Ascending aorta (tissue), 2 donors: Measurements from ENCODE around the gene CDKL1. TPM values are rescaled to one million over a fixed set of nuclear protein-coding genes. Genes with fewer than 3 reads are reported as not detected.
A peak's percentile ranks its signal among the peaks of the same experiment; 100 is the strongest.

Experiments
- DNase-seq, 2 donors: peaks; one replicate each; pipeline ENCODE4 v3.0.0-alpha.2; 2019; ENCODE audit warnings: low spot score in 2 of 2
- H3K27ac ChIP-seq, 2 donors: fragments of 200-600 bp; sonication (generic); one replicate each; pipeline ENCODE4 v1.5.1; 2016 to 2017; ENCODE audit warnings: mild to moderate bottlenecking in 1 of 2
- H3K27me3 ChIP-seq: fragments of 200-600 bp; sonication (generic); one replicate; pipeline ENCODE4 v1.5.1; 2017
- H3K36me3 ChIP-seq, 2 donors: fragments of 200-600 bp; sonication (generic); one replicate each; pipeline ENCODE4 v1.5.1; 2016
- H3K4me1 ChIP-seq, 2 donors: fragments of 200-600 bp; sonication (generic); one replicate each; pipeline ENCODE4 v1.5.1; 2016 to 2017; ENCODE audit warnings: mild to moderate bottlenecking in 1 of 2
- H3K4me3 ChIP-seq, 2 donors: fragments of 200-600 bp; sonication (generic); one replicate each; pipeline ENCODE4 v1.5.1; 2016 to 2017; ENCODE audit warnings: mild to moderate bottlenecking in 1 of 2
- H3K9me3 ChIP-seq, 2 donors: fragments of 200-600 bp; sonication (generic); one replicate each; pipeline ENCODE4 v1.5.1; 2016
- CTCF ChIP-seq, 3 experiments: fragments of 200-600 bp in 2 of 3; fragments of 450-650 bp in 1 of 3; sonication (generic) in 2 of 3; IDR thresholded peaks; one replicate each; pipeline ENCODE4 v1.5.1; 2016 to 2019; ENCODE audit warnings: antibody characterized with exemption in 3 of 3, mild to moderate bottlenecking in 1 of 3, moderate library complexity in 1 of 3
- intact Hi-C: fragments of 100-400 bp; cut with DNase I; formaldehyde crosslinking; loops from one replicate; pipeline ENCODE4 v1.15.1; 2023
- total RNA-seq: library from RNA; depleted of rRNA; stranded (reverse); fragments of >200 nt; gene quantifications from one replicate; pipeline ENCODE4 v1.1.0, GENCODE V29; 2016

The CDKL1 gene
- total RNA-seq, 1 donor from 2014 or later = 0.85 TPM

- Histone ChIP-seq H3K36me3 (no peaks in the 10 kb centered on the region), H3K4me3 (peak overlapping the region; percentile 82 to 83), H3K27ac (peak overlapping the region; percentile 50 to 69), H3K27me3 (no peaks in the 10 kb centered on the region), H3K4me1 (peaks cover 0 to 14% of the 10 kb centered on the region in 2 donors), H3K9me3 (no peaks in the 10 kb centered on the region)
- no peak for TF ChIP-seq CTCF (IDR thresholded peaks at IDR 0.05)
- DNase-seq = peak in 1 of 2 donors; percentile 64
- intact Hi-C loops = loop anchor here (2.0 kb wide), 1 partner anchor 77 kb away; no protein-coding TSS in a partner anchor
Observed at GRCh38 chr14:50397390-50398188, 908 bp upstream of the CDKL1 start.

- Histone ChIP-seq H3K36me3 (no peaks in the 10 kb centered on the region), H3K4me3 (peak overlapping the region; percentile 82 to 83), H3K27me3 (no peaks in the 10 kb centered on the region), H3K4me1 (peaks cover 0 to 14% of the 10 kb centered on the region in 2 donors), H3K27ac (no peak overlapping the region), H3K9me3 (no peaks in the 10 kb centered on the region)
- TF ChIP-seq CTCF (IDR thresholded peaks at IDR 0.05) = no peak
- no peak for DNase-seq
- intact Hi-C loops = no loop called here
Observed at GRCh38 chr14:50395448-50395847, 1.2 kb downstream of the CDKL1 start.

GRCh38 chr14:50394713-50395112 lies 2.0 kb downstream of the CDKL1 start:
- intact Hi-C loops = no loop called here
- Histone ChIP-seq H3K4me3 (no peak overlapping the region), H3K4me1 (peaks cover 0 to 10% of the 10 kb centered on the region in 2 donors), H3K9me3 (no peaks in the 10 kb centered on the region), H3K36me3 (no peaks in the 10 kb centered on the region), H3K27ac (no peak overlapping the region), H3K27me3 (no peaks in the 10 kb centered on the region)
- no peak for TF ChIP-seq CTCF (IDR thresholded peaks at IDR 0.05)
- no peak for DNase-seq

- no peak for DNase-seq
- TF ChIP-seq CTCF (IDR thresholded peaks at IDR 0.05) = no peak
- Histone ChIP-seq H3K4me3 (no peak overlapping the region), H3K9me3 (no peaks in the 10 kb centered on the region), H3K36me3 (no peaks in the 10 kb centered on the region), H3K4me1 (no peaks in the 10 kb centered on the region), H3K27me3 (no peaks in the 10 kb centered on the region), H3K27ac (no peak overlapping the region)
- intact Hi-C loops = no loop called here
Observed at GRCh38 chr14:50389668-50390441, 6.8 kb downstream of the CDKL1 start.

GRCh38 chr14:50388256-50388931 lies 8.3 kb downstream of the CDKL1 start:
- Histone ChIP-seq H3K4me1 (no peaks in the 10 kb centered on the region), H3K36me3 (no peaks in the 10 kb centered on the region), H3K9me3 (no peaks in the 10 kb centered on the region), H3K4me3 (no peak overlapping the region), H3K27me3 (no peaks in the 10 kb centered on the region), H3K27ac (no peak overlapping the region)
- DNase-seq = no peak
- no peak for TF ChIP-seq CTCF (IDR thresholded peaks at IDR 0.05)
- intact Hi-C loops = no loop called here
